ENCODE data around the gene PTGER1.

Gene PTGER1

GRCh38 chr19:14441041-14441938, 33.9 kb downstream of the PTGER1 start:
- DNase-seq (ENCODE audit: low read depth, low spot score): no peak
- H3K4me3 ChIP-seq (ENCODE audit: low read depth, low read length): no peak overlapping the region
- ChIA-PET POLR2A (no interaction called here), CTCF (interaction anchor here (0.6 to 2.3 kb wide), 6 partner anchors 9 to 39 kb away, joined by 3 to 10 read pairs (median 6); no protein-coding TSS in a partner anchor)
- TF ChIP-seq, protein P1, sequence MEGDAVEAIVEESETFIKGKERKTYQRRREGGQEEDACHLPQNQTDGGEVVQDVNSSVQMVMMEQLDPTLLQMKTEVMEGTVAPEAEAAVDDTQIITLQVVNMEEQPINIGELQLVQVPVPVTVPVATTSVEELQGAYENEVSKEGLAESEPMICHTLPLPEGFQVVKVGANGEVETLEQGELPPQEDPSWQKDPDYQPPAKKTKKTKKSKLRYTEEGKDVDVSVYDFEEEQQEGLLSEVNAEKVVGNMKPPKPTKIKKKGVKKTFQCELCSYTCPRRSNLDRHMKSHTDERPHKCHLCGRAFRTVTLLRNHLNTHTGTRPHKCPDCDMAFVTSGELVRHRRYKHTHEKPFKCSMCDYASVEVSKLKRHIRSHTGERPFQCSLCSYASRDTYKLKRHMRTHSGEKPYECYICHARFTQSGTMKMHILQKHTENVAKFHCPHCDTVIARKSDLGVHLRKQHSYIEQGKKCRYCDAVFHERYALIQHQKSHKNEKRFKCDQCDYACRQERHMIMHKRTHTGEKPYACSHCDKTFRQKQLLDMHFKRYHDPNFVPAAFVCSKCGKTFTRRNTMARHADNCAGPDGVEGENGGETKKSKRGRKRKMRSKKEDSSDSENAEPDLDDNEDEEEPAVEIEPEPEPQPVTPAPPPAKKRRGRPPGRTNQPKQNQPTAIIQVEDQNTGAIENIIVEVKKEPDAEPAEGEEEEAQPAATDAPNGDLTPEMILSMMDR (IDR thresholded peaks at IDR 0.05; ENCODE audit: insufficient read depth, low read length, missing control alignments): no peak

DNA sequence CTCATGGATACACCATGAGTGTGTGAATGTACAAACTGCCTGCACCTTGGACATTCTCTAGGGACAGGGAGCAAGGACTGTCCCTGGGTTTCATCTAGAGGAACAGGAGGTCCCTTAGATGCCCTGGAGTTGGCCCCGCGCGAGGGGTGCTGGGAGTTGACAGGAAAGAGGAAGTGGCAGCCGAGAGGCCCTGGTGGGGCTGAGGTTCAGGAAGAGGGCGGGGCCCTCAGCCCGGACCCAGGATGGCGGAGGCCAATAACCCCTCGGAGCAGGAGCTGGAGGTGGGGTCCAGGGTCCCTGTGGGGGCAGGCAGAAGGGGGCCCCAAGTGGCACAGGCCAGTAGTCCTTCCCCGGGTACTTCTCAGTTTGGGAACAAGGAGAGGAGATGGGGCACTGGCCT, 35.1 kb downstream of the PTGER1 start:
- no peak overlapping the region for H3K4me3 ChIP-seq (ENCODE audit: low read depth, low read length)
- DNase-seq (ENCODE audit: low read depth, low spot score): no peak
- TF ChIP-seq, protein P1 (IDR thresholded peaks at IDR 0.05; ENCODE audit: insufficient read depth, low read length, missing control alignments): no peak
- ChIA-PET CTCF (interaction anchor here (1.6 kb wide), 1 partner anchor 40 kb away, joined by 6 read pairs; no protein-coding TSS in a partner anchor), POLR2A (interaction anchor here (0.6 kb wide), 1 partner anchor 245 kb away, joined by 4 read pairs; no protein-coding TSS in a partner anchor)

DNA sequence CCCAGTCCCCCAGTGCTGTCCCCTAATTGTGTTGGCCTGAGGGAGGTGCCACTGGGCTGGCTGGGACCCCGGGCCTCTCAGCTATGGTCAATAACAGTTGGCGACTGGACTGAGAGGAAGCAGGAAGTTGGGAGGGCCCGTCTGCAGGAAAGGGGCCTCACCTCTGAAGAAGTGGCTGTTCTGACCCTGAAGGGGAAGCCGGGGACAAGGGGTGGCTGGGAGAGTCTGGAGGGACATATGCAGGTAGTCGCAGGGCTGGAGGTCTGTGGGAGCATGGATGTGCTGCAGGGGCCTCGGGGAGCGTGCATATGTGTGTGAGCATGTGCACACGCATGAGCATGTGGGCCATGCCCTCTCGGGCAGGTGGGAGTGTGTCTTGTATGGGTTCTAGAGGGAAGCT, 36.1 kb downstream of the PTGER1 start:
- no peak overlapping the region for H3K4me3 ChIP-seq (ENCODE audit: low read depth, low read length)
- no peak for DNase-seq (ENCODE audit: low read depth, low spot score)
- ChIA-PET CTCF (interaction anchor here (0.8 to 1.3 kb wide), 2 partner anchors 17 to 239 kb away, joined by 3 read pairs; no protein-coding TSS in a partner anchor), POLR2A (interaction anchor here (1.0 kb wide), 1 partner anchor 17 kb away, joined by 4 read pairs; no protein-coding TSS in a partner anchor)
- TF ChIP-seq, protein P1 (IDR thresholded peaks at IDR 0.05; ENCODE audit: insufficient read depth, low read length, missing control alignments): no peak

GRCh38 chr19:14437578-14438140, 37.5 kb downstream of the PTGER1 start:
- ChIA-PET CTCF (interaction anchor here (1.0 to 1.7 kb wide), 3 partner anchors 11 to 55 kb away, joined by 3 to 9 read pairs (median 4); no protein-coding TSS in a partner anchor), POLR2A (no interaction called here)
- DNase-seq (ENCODE audit: low read depth, low spot score): no peak
- no peak overlapping the region for H3K4me3 ChIP-seq (ENCODE audit: low read depth, low read length)
- TF ChIP-seq, protein P1 (IDR thresholded peaks at IDR 0.05; ENCODE audit: insufficient read depth, low read length, missing control alignments): no peak

DNA sequence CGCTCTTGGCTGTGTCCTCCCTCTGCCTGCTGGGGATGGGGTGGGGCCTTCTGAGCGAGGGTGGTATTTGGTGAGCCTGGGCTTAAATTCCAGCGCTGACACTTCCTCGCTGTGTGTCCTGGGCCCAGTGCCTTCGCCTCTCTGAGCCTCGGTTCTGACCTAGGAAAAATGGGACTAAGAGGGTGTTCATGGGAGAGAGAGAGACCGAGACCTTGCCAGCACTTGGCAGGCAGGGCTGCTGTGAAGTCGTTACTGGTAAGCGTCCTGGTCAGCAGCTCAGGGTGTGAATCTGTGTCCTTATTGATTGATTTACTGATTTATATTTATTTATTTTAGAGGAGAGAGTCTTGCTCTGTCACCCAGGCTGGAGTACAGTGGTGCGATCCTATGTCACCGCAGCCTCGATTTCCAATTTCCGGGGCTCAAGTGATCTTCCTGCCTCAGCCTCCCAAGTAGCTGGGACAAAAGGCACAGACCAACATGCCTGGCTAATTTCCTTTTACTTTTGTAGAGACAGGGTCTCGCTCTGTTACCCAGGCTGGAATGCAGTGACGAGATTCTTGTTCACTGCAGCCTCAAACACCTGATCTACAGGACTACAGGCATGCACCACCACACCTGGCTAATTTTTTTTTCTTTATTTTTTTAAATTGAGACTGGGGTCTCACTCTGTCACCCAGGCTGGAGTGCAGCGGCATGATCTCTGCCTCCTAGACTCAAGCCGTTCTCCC, 39.7 kb downstream of the PTGER1 start:
- TF ChIP-seq, protein P1 (IDR thresholded peaks at IDR 0.05; ENCODE audit: insufficient read depth, low read length, missing control alignments): no peak
- H3K4me3 ChIP-seq (ENCODE audit: low read depth, low read length): peak overlapping the region; percentile 70
- no peak for DNase-seq (ENCODE audit: low read depth, low spot score)
- CTCF ChIA-PET: interaction anchor here (0.8 to 1.4 kb wide), 4 partner anchors 16 to 299 kb away, joined by 3 to 4 read pairs (median 3); partner anchors contain the start of gene ASF1B
- POLR2A ChIA-PET: no interaction called here
